Trophoblast cell (in vitro differentiated cells and primary cell): ENCODE data around the gene ZNF483.

Source experiments
- DNase-seq, 2 donors: peaks; one replicate each; pipeline ENCODE4 v3.0.0-alpha.2; 2016
- H2AFZ ChIP-seq: 2 replicates; pipeline ENCODE4 v1.6.1; 2013; ENCODE audit warnings: low read length, moderate library complexity, mild to moderate bottlenecking; ENCODE audit not compliant: insufficient read depth, poor library complexity
- H2AK5ac ChIP-seq: 2 replicates; pipeline ENCODE4 v1.6.1; 2013; ENCODE audit warnings: mild to moderate bottlenecking, low read length
- H2BK120ac ChIP-seq: 2 replicates; pipeline ENCODE4 v1.6.1; 2013; ENCODE audit warnings: low read length, mild to moderate bottlenecking, moderate library complexity; ENCODE audit not compliant: insufficient read depth, poor library complexity
- H2BK12ac ChIP-seq: 2 replicates; pipeline ENCODE4 v1.6.1; 2013; ENCODE audit warnings: mild to moderate bottlenecking, low read length, moderate library complexity
- H2BK5ac ChIP-seq: 2 replicates; pipeline ENCODE4 v1.6.1; 2013; ENCODE audit warnings: low read length, low read depth, moderate library complexity, mild to moderate bottlenecking; ENCODE audit not compliant: poor library complexity
- H3K14ac ChIP-seq: 2 replicates; pipeline ENCODE4 v1.6.1; 2013; ENCODE audit warnings: mild to moderate bottlenecking, low read length
- H3K18ac ChIP-seq: 2 replicates; pipeline ENCODE4 v1.6.1; 2013; ENCODE audit warnings: mild to moderate bottlenecking, low read length
- H3K23ac ChIP-seq: 2 replicates; pipeline ENCODE4 v1.6.1; 2013; ENCODE audit warnings: low read length
- H3K27ac ChIP-seq: 2 replicates; pipeline ENCODE4 v1.5.1; 2013; ENCODE audit warnings: low read depth, mild to moderate bottlenecking, inconsistent platforms, low read length, moderate library complexity
- H3K27me3 ChIP-seq: 2 replicates; pipeline ENCODE4 v1.6.1; 2013; ENCODE audit warnings: inconsistent platforms, mild to moderate bottlenecking, low read length, moderate library complexity; ENCODE audit not compliant: insufficient read depth
- H3K36me3 ChIP-seq, 2 experiments: 1 replicate in 1 of 2; 2 replicates in 1 of 2; pipeline ENCODE4 v1.6.1; 2013; ENCODE audit warnings: low read length in 2 of 2, mild to moderate bottlenecking in 2 of 2, moderate library complexity in 1 of 2; ENCODE audit not compliant: insufficient read depth in 2 of 2, control insufficient read depth in 1 of 2
- H3K4ac ChIP-seq: 2 replicates; pipeline ENCODE4 v1.6.1; 2013; ENCODE audit warnings: low read depth, mild to moderate bottlenecking, low read length, moderate library complexity
- H3K4me1 ChIP-seq, 2 experiments: 1 replicate in 1 of 2; 2 replicates in 1 of 2; pipeline ENCODE4 v1.6.1; 2013; ENCODE audit warnings: low read length in 2 of 2, mild to moderate bottlenecking in 2 of 2, moderate library complexity in 1 of 2; ENCODE audit not compliant: insufficient read depth in 2 of 2, control insufficient read depth in 1 of 2
- H3K4me2 ChIP-seq: 2 replicates; pipeline ENCODE4 v1.6.1; 2013; ENCODE audit warnings: inconsistent platforms, mild to moderate bottlenecking, low read length, moderate library complexity
- H3K4me3 ChIP-seq: 2 replicates; pipeline ENCODE4 v1.5.1; 2013; ENCODE audit warnings: mild to moderate bottlenecking, low read depth, low read length, inconsistent platforms
- H3K79me1 ChIP-seq: one replicate; pipeline ENCODE4 v1.6.1; 2013; ENCODE audit warnings: low read length
- H3K79me2 ChIP-seq: 2 replicates; pipeline ENCODE4 v1.6.1; 2013; ENCODE audit warnings: low read length, mild to moderate bottlenecking; ENCODE audit not compliant: control insufficient read depth, insufficient read depth, poor library complexity
- H3K9ac ChIP-seq: 2 replicates; pipeline ENCODE4 v1.6.1; 2013; ENCODE audit warnings: mild to moderate bottlenecking, low read length
- H3K9me3 ChIP-seq: 2 replicates; pipeline ENCODE4 v1.6.1; 2013; ENCODE audit warnings: low read depth, mild to moderate bottlenecking, control low read depth, inconsistent platforms, low read length; ENCODE audit not compliant: insufficient read depth
- H4K12ac ChIP-seq: 2 replicates; pipeline ENCODE4 v1.6.1; 2013; ENCODE audit warnings: low read depth, mild to moderate bottlenecking, low read length, moderate library complexity
- H4K8ac ChIP-seq: 2 replicates; pipeline ENCODE4 v1.6.1; 2013; ENCODE audit warnings: low read depth, mild to moderate bottlenecking, low read length, moderate library complexity
- H4K91ac ChIP-seq: one replicate; pipeline ENCODE4 v1.6.1; 2013; ENCODE audit warnings: low read depth, mild to moderate bottlenecking, low read length, moderate library complexity
- WGBS: extraction: QIAGEN DNeasy Blood & Tissue Kit; methylation state at CpG from one replicate; pipeline ENCODE4 v1.1.7; 2013; ENCODE audit warnings: missing lambda C conversion rate; ENCODE audit not compliant: insufficient read length, insufficient coverage; ENCODE audit errors: extremely low coverage; 5-methylcytosine and 5-hydroxymethylcytosine counted together

Gene ZNF483

GRCh38 chr9:111604054-111604615 lies 79.2 kb downstream of the ZNF483 start:
- Histone ChIP-seq H3K9me3 (no peaks in the 10 kb centered on the region), H3K27me3 (no peaks in the 10 kb centered on the region), H4K8ac (no peak overlapping the region), H2BK120ac (no peak overlapping the region), H4K91ac (no peak overlapping the region), H2BK5ac (no peak overlapping the region), H3K79me1 (peaks cover 2% of the 10 kb centered on the region), H3K18ac (no peak overlapping the region), H2BK12ac (no peak overlapping the region), H2AK5ac (no peak overlapping the region), H3K9ac (no peak overlapping the region), H3K36me3 (no peaks in the 10 kb centered on the region), H2AFZ (no peak overlapping the region), H3K4me3 (no peak overlapping the region), H3K4me1 (no peaks in the 10 kb centered on the region), H3K4me2 (no peak overlapping the region), H3K4ac (no peak overlapping the region), H3K23ac (no peak overlapping the region), H3K14ac (no peak overlapping the region), H3K79me2 (no peaks in the 10 kb centered on the region), H4K12ac (no peak overlapping the region), H3K27ac (no peak overlapping the region)
- no CpG with 5 or more reads among the region's 16 CpGs for WGBS
- peak; percentile 82 to 90 for DNase-seq

DNA sequence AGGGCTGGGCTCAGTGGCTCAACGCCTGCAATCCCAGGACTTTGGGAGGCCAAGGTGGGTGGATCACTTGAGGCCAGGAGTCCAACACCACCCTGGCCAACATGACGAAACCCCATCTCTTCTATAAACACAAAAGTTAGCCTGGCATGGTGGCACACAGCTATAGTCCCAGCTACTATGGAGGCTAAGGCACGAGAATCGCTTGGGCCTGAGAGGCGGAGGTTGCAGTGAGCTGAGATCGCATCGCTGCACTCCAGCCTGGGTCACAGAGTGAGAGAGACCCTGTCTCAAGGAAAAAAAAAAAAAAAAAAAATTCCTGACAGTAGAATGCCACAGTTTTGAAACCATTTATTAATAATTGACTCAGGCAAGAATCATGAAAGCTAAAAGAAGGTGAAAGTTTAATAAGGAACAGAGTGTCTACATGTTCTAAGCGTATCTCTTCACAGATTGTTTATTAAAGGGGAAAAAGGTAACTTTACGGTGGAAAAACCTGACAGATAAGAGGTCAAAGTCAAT lies 80.1 kb downstream of the ZNF483 start:
- Histone ChIP-seq H3K27me3 (no peaks in the 10 kb centered on the region), H3K79me2 (no peaks in the 10 kb centered on the region), H2BK120ac (no peak overlapping the region), H2BK12ac (no peak overlapping the region), H3K23ac (no peak overlapping the region), H3K27ac (no peak overlapping the region), H3K4ac (no peak overlapping the region), H3K18ac (no peak overlapping the region), H3K36me3 (no peaks in the 10 kb centered on the region), H2BK5ac (no peak overlapping the region), H3K79me1 (no peaks in the 10 kb centered on the region), H2AFZ (no peak overlapping the region), H4K91ac (no peak overlapping the region), H3K9ac (no peak overlapping the region), H3K9me3 (no peaks in the 10 kb centered on the region), H4K12ac (no peak overlapping the region), H3K14ac (no peak overlapping the region), H4K8ac (no peak overlapping the region), H2AK5ac (no peak overlapping the region), H3K4me1 (no peaks in the 10 kb centered on the region), H3K4me2 (no peak overlapping the region), H3K4me3 (no peak overlapping the region)
- no CpG with 5 or more reads among the region's 9 CpGs for WGBS
- no peak for DNase-seq

DNA sequence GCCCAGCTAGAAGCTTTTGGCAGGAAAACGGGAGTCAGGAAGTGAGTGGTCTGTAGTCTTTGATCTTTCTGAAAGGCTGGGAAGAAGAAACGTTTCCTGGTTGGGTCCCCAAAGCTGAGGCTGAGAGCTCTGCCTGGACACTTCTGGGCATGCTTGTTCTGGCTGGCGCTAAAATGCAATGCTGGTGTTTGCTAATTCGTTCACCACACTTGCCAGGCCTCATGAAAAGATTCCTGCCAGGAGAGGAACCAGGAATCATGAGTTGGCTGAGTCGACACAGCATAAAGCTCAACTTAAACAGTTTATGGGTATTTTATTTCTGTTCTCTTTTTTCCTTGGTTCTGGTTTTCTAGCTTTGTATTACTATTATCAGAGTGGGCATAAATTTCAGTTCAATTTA lies 85.2 kb downstream of the ZNF483 start:
- no peaks in the 10 kb centered on the region for H3K27me3 ChIP-seq
- no peaks in the 10 kb centered on the region for H3K79me1 ChIP-seq
- H2BK12ac ChIP-seq: no peak overlapping the region
- H3K18ac ChIP-seq: no peak overlapping the region
- H2BK120ac ChIP-seq: no peak overlapping the region
- no peak overlapping the region for H2BK5ac ChIP-seq
- no peak overlapping the region for H2AFZ ChIP-seq
- H4K8ac ChIP-seq: no peak overlapping the region
- H3K27ac ChIP-seq: no peak overlapping the region
- H3K79me2 ChIP-seq: no peaks in the 10 kb centered on the region
- peaks cover 0 to 2% of the 10 kb centered on the region in 2 experiments for H3K4me1 ChIP-seq
- no peak overlapping the region for H3K4ac ChIP-seq
- no peaks in the 10 kb centered on the region for H3K36me3 ChIP-seq
- no peak overlapping the region for H4K91ac ChIP-seq
- no peak for DNase-seq
- H3K4me2 ChIP-seq: no peak overlapping the region
- no peak overlapping the region for H3K23ac ChIP-seq
- no peaks in the 10 kb centered on the region for H3K9me3 ChIP-seq
- H3K4me3 ChIP-seq: no peak overlapping the region
- H3K14ac ChIP-seq: no peak overlapping the region
- no peak overlapping the region for H2AK5ac ChIP-seq
- WGBS: no CpG with 5 or more reads among the region's 5 CpGs
- H4K12ac ChIP-seq: no peak overlapping the region
- no peak overlapping the region for H3K9ac ChIP-seq

DNA sequence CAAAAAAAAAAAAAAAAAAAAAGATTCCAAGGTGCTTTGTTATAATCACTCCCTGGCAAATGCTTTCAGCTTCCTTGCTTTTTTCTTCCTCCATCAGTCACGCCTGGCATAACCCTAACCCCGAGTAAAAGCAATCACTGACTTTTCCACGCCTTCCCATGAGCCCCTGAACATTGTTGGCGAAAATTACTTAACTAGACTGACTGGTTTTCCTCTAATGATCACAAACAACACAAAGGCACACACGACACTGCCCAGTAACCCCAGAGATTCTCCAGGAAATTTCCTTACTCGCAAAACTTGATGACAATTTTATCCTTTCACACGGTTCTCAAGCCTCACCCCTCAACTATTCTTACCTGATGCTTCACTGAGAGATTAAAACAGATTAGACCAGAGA lies 85.9 kb downstream of the ZNF483 start:
- H3K9me3 ChIP-seq: peaks cover 1% of the 10 kb centered on the region
- WGBS: no CpG with 5 or more reads among the region's 7 CpGs
- H3K4me2 ChIP-seq: no peak overlapping the region
- no peaks in the 10 kb centered on the region for H3K79me1 ChIP-seq
- H3K4ac ChIP-seq: no peak overlapping the region
- no peak overlapping the region for H4K91ac ChIP-seq
- no peak overlapping the region for H3K27ac ChIP-seq
- H3K79me2 ChIP-seq: no peaks in the 10 kb centered on the region
- H3K23ac ChIP-seq: no peak overlapping the region
- no peak for DNase-seq
- no peak overlapping the region for H3K18ac ChIP-seq
- H4K8ac ChIP-seq: no peak overlapping the region
- no peak overlapping the region for H2BK120ac ChIP-seq
- no peak overlapping the region for H2BK5ac ChIP-seq
- H3K27me3 ChIP-seq: no peaks in the 10 kb centered on the region
- no peak overlapping the region for H3K9ac ChIP-seq
- H2AFZ ChIP-seq: no peak overlapping the region
- peaks cover 0 to 2% of the 10 kb centered on the region in 2 experiments for H3K4me1 ChIP-seq
- H4K12ac ChIP-seq: no peak overlapping the region
- no peak overlapping the region for H3K14ac ChIP-seq
- no peaks in the 10 kb centered on the region for H3K36me3 ChIP-seq
- H3K4me3 ChIP-seq: no peak overlapping the region
- no peak overlapping the region for H2BK12ac ChIP-seq
- no peak overlapping the region for H2AK5ac ChIP-seq
